Activated T-helper 1 cell treated with Interleukin-2 at 50 U/mL for 16 hours (primary cell): ENCODE data around the gene SPTBN1.

Source experiments
- DNase-seq: peaks from one replicate; pipeline ENCODE4 v3.0.0-alpha.2; 2020; ENCODE audit warnings: low read depth

Gene SPTBN1

GRCh38 chr2:54610700-54611099 lies 154.6 kb downstream of the SPTBN1 start:
- DNase-seq: no peak

DNA sequence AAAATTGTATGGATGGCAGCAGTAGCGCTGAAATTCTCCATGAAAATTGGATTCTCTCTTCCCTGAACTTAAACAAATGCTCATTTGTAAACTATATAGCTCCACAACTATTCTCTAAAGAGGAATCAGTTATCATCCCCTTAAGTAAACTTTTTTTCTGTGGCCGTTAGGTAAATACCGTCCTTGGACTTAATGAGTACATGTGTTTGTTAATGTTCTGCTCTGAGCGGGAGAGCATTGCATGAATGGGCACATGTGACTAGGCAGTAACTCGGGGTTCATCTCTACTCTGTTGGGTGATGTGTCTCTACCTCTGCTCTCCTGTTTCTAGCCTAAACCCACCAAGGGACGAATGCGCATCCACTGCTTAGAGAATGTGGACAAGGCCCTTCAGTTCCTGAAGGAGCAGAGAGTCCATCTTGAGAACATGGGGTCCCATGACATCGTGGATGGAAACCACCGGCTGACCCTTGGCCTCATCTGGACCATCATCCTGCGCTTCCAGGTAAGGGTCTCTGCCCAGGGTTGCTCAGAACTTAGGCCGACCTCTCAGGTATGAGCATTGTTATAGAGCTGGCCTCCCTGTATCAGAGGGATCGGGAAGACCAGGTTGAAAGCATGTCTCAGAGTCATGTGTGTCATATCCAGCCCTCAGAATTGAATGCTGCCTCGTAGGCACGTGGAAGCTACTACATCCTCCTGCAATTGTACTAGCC lies 155.9 kb downstream of the SPTBN1 start:
- DNase-seq: no peak

- no peak for DNase-seq
Observed at GRCh38 chr2:54613386-54613785, 157.3 kb downstream of the SPTBN1 start.

GRCh38 chr2:54613794-54614257 lies 157.7 kb downstream of the SPTBN1 start:
- DNase-seq: no peak

GRCh38 chr2:54614819-54615218 lies 158.7 kb downstream of the SPTBN1 start:
- no peak for DNase-seq

DNA sequence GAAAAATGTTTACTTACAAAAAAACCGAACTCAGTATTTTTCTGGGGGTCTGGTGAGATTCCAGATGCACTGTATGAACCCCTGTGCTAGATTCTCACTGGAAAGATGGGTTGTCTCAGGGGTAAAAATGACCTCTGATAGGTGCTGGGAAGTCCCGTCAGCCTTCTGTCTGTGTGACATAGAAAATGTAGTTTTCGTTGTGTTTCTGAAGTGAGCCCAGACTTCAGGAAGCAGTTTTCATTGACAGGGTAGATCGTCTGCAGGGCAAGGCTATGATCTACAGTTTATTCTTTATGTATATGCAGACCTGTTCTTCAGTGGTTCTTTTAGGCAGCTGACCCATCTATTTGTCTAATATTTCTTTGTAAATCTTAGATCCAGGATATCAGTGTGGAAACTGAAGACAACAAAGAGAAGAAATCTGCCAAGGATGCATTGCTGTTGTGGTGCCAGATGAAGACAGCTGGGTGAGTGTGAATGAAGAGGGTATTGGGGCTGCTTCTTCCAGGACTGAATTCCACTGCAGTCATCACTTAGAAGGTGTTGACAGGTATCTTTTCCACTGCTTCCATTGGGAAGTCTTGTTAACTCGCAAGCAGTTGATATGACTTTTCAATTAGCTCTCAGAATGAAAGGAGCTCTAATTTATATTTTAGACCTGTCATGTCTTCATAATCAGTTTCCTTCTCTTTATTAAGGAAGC lies 159.9 kb downstream of the SPTBN1 start:
- DNase-seq: no peak

- DNase-seq: no peak
Observed at GRCh38 chr2:54617409-54617808, 161.3 kb downstream of the SPTBN1 start.

DNA sequence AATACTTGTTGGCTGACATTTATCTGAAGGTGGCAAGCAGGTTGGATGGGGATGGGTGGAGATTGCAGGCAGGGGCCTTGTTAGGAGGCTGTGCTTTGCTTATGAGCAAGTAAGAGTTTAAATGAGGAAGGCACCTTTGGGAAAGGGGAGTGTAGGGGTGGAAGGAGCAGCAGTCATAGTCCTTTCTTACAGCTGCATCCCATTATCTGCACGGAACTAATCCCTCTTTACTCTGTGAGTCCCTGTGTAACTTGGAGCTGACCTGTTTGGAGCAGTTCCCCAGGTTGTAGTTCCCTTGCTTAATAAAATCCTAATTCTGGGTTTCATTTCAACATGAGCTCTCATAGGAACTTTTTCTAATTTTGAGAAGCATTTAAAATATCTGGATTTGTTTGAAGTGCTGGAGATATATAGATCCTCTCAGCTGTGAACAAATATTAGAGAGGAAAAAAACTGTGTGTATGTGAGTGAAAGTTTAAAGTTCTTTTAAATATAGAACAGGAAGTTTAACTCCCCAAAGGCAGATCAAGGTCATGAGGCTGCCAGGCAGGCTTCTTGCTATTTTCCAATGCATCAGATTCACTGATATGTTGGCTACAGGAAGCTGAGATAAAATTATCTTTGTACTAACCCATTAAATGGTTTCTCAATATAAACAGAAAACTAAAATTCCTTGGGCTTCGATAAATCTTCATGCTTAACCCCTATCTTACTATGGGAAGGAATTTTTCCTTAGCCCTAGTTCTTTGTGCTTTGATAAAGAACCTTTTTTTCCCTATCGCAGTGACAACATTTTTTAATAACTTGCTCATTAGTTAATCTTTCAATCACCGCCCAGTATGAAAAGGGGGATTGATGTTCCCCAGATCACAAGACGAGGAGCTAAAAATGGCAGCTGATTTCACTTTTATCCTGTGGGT lies 162.8 kb downstream of the SPTBN1 start:
- DNase-seq: no peak

- no peak for DNase-seq
Observed at GRCh38 chr2:54619660-54620231, 163.6 kb downstream of the SPTBN1 start.

DNA sequence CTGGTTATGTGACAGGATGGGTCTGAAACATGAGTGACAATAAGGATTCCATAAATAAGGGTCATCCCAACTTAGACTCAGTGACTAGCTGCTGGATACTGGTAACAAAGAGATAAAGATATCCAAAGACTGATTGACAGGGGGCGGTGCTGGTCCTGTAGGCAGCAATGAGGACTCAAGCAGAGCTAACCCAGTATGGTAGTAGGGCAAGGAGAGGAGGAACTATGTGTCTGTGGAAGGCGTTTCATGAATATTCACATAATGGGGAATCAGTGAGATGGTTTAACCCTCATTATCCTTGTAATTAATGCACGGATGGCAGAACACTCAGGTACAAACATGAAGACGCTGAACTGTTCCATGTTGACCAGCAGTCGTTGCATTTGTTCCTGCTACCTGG lies 164.8 kb downstream of the SPTBN1 start:
- DNase-seq: no peak

GRCh38 chr2:54624591-54625071 lies 168.5 kb downstream of the SPTBN1 start:
- DNase-seq: no peak

DNA sequence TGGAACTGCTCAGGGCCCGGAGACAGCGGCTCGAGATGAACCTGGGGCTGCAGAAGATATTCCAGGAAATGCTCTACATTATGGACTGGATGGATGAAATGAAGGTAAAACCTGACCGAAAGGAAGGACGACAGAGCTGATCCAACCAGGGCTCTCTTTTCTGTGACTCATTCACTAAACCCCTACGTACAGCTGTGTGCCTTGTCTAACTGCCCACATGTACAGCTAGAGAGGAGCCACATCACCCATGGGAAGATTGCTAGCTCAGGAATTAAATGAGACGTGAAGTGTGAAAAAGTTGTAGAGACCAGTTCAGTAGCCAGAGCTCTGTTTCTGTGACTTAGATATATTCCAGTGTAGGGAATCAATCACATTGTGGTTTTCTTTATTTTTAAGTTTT lies 170.0 kb downstream of the SPTBN1 start:
- no peak for DNase-seq

GRCh38 chr2:54626884-54627283 lies 170.8 kb downstream of the SPTBN1 start:
- DNase-seq: no peak

GRCh38 chr2:54627973-54628372 lies 171.8 kb downstream of the SPTBN1 start:
- no peak for DNase-seq

DNA sequence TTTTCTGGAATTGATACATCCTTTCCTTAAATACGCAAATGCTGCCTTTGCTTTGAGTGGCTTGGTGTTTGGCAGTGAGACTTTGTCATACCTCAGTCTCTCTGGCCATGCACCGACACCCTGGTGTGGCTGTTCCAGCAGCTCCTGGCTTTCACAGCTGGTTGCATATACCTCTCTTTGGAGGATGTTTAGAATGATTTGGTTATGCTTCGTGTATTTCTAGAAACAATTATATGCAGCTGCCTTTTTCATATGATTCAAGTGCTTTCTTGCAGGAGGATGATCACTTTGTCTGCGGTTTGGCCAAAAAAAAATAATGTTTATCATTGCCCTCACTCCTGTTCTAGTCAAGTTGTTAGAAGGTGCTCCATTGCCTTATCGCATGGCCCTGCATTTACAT lies 172.3 kb downstream of the SPTBN1 start:
- no peak for DNase-seq

GRCh38 chr2:54628957-54629356 lies 172.8 kb downstream of the SPTBN1 start:
- DNase-seq: no peak

DNA sequence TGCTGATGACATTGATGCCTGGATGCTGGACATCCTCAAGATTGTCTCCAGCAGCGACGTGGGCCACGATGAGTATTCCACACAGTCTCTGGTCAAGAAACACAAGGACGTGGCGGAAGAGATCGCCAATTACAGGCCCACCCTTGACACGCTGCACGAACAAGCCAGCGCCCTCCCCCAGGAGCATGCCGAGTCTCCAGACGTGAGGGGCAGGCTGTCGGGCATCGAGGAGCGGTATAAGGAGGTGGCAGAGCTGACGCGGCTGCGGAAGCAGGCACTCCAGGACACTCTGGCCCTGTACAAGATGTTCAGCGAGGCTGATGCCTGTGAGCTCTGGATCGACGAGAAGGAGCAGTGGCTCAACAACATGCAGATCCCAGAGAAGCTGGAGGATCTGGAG lies 173.3 kb downstream of the SPTBN1 start:
- DNase-seq: no peak

- DNase-seq: no peak
Observed at GRCh38 chr2:54629914-54630857, 174.1 kb downstream of the SPTBN1 start.

DNA sequence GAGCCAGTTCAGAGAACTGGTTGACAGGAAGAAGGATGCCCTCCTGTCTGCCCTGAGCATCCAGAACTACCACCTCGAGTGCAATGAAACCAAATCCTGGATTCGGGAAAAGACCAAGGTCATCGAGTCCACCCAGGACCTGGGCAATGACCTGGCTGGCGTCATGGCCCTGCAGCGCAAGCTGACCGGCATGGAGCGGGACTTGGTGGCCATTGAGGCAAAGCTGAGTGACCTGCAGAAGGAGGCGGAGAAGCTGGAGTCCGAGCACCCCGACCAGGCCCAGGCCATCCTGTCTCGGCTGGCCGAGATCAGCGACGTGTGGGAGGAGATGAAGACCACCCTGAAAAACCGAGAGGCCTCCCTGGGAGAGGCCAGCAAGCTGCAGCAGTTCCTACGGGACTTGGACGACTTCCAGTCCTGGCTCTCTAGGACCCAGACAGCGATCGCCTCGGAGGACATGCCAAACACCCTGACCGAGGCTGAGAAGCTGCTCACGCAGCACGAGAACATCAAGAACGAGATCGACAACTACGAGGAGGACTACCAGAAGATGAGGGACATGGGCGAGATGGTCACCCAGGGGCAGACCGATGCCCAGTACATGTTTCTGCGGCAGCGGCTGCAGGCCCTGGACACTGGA lies 174.9 kb downstream of the SPTBN1 start:
- no peak for DNase-seq

- no peak for DNase-seq
Observed at GRCh38 chr2:54631755-54632154, 175.6 kb downstream of the SPTBN1 start.
